Measurements from ENCODE around the gene WHRN.

Gene WHRN

GRCh38 chr9:114397848-114398605, 107.2 kb downstream of the WHRN start:
- DNase-seq (ENCODE audit: low read depth in 2 of 2) = peak; percentile 96 to 98

- no peak for DNase-seq (ENCODE audit: low read depth in 2 of 2)
These were observed 107.9 kb downstream of the WHRN start for GRCh38 chr9:114397219-114397847.

- DNase-seq (ENCODE audit: low read depth in 2 of 2) = no peak
These were observed 108.6 kb downstream of the WHRN start for GRCh38 chr9:114396558-114397218.

- no peak for DNase-seq (ENCODE audit: low read depth in 2 of 2)
These were observed 109.5 kb downstream of the WHRN start for GRCh38 chr9:114395768-114396167.

GRCh38 chr9:114395334-114395617, 110.0 kb downstream of the WHRN start:
- DNase-seq (ENCODE audit: low read depth in 2 of 2) = no peak

- DNase-seq (ENCODE audit: low read depth in 2 of 2) = no peak
These were observed 110.5 kb downstream of the WHRN start for GRCh38 chr9:114394523-114395333.

- DNase-seq (ENCODE audit: low read depth in 2 of 2) = no peak
These were observed 112.5 kb downstream of the WHRN start for GRCh38 chr9:114392749-114393112.

- no peak for DNase-seq (ENCODE audit: low read depth in 2 of 2)
These were observed 114.3 kb downstream of the WHRN start for GRCh38 chr9:114390952-114391351.

- no peak for DNase-seq (ENCODE audit: low read depth in 2 of 2)
These were observed 115.5 kb downstream of the WHRN start for GRCh38 chr9:114389612-114390368.

GRCh38 chr9:114388764-114389375, 116.4 kb downstream of the WHRN start:
- no peak for DNase-seq (ENCODE audit: low read depth in 2 of 2)

- DNase-seq (ENCODE audit: low read depth in 2 of 2) = no peak
These were observed 117.0 kb downstream of the WHRN start for GRCh38 chr9:114388357-114388682.

- peak; percentile 70 to 73 for DNase-seq (ENCODE audit: low read depth in 2 of 2)
These were observed 117.5 kb downstream of the WHRN start, which contains the start of gene AKNA for GRCh38 chr9:114387680-114388356. TSS of gene AKNA (minus strand) at chr9:114387982. CDS start at chr9:114381333, 6,649 bp downstream.

- no peak for DNase-seq (ENCODE audit: low read depth in 2 of 2)
These were observed 118.2 kb downstream of the WHRN start for GRCh38 chr9:114386886-114387679.

- DNase-seq (ENCODE audit: low read depth in 2 of 2) = no peak
These were observed 118.8 kb downstream of the WHRN start for GRCh38 chr9:114386361-114386885.

- DNase-seq (ENCODE audit: low read depth in 2 of 2) = peak; percentile 71 to 81
These were observed 119.7 kb downstream of the WHRN start for GRCh38 chr9:114385397-114386181.

- no peak for DNase-seq (ENCODE audit: low read depth in 2 of 2)
These were observed 120.4 kb downstream of the WHRN start for GRCh38 chr9:114384836-114385396.

- no peak for DNase-seq (ENCODE audit: low read depth in 2 of 2)
These were observed 120.9 kb downstream of the WHRN start for GRCh38 chr9:114384341-114384740.

GRCh38 chr9:114383521-114384231, 121.6 kb downstream of the WHRN start:
- no peak for DNase-seq (ENCODE audit: low read depth in 2 of 2)
